ENCODE data around the gene LYPD4. TPM values are rescaled to one million over a fixed set of nuclear protein-coding genes. Genes with fewer than 3 reads are reported as not detected.

Gene LYPD4
- total RNA-seq, 1 donor from 2014 or later, result not detected

DNA sequence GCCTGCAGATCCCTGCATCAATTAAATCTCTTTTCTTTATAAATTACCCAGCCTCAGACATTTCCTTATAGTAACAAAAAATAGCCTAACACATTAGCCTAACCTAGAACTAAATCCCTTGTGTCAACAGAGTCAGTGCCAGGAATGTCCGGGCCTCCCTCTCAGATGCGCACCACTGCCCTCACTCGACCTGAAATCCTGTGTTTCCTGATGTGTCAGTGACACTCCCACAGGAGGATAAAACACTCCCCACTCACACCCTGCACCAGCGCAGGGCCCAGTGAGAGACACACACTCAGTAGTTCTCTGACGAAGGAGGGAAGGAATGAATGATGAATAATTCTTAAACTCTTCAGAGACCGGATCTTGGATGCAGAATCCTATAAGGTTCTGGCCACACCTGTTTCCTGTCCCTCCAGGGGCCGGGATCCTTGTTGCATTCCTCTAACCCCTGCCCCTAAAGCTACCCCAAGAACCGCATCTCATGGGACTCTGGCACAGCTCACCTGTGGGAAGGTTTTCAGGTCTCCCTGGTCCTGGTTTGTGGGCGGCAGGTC is 45.0 kb downstream of the LYPD4 start:
- H3K27ac Mint-ChIP-seq, result no peak overlapping the region
- no peaks in the 10 kb centered on the region for H3K9me3 ChIP-seq (ENCODE audit: low read depth)
- no peaks in the 10 kb centered on the region for H3K9me3 Mint-ChIP-seq

DNA sequence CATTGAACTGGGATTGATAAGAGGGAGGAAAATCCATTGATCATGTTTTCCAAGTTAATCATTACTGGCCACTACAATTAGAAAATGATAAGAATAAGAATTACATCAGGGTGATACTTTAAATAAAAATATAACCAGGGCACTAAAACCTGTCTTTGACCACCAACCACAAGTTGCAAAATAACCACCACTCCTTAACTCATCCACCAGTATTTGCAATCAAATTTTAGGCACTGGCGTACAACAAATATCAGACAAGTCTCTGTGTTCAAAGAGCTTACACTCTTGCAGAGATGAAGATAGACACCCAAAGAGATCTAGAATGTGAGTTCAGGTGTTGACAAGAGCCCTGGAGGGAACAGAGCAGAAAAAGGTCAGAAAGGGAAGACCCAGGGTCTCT is 47.6 kb downstream of the LYPD4 start:
- no peak overlapping the region for H3K27ac Mint-ChIP-seq
- no peaks in the 10 kb centered on the region for H3K36me3 Mint-ChIP-seq
- Histone ChIP-seq H3F3A (ENCODE audit: low read depth) (no peaks in the 10 kb centered on the region), H3K27me3 (peaks cover 11% of the 10 kb centered on the region), H3K4me1 (no peaks in the 10 kb centered on the region), H3K4me3 (no peak overlapping the region), H4K20me1 (ENCODE audit: low read depth) (no peaks in the 10 kb centered on the region), H3K9me3 (ENCODE audit: low read depth) (no peaks in the 10 kb centered on the region), H2AFZ (replicated peaks) (no peak overlapping the region), H3K9ac (no peak overlapping the region), H3K4me2 (no peak overlapping the region), H3K79me2 (ENCODE audit: low read depth) (no peaks in the 10 kb centered on the region), H3K36me3 (no peaks in the 10 kb centered on the region), H3K27ac (no peak overlapping the region)
- H3K4me3 Mint-ChIP-seq, result no peak overlapping the region
- H3K9me3 Mint-ChIP-seq, result no peaks in the 10 kb centered on the region
- TF ChIP-seq EZH2phosphoT487 (IDR thresholded peaks at IDR 0.05) (no peak), EZH2 (IDR thresholded peaks at IDR 0.05) (no peak)
- TF ChIP-seq, protein P1, sequence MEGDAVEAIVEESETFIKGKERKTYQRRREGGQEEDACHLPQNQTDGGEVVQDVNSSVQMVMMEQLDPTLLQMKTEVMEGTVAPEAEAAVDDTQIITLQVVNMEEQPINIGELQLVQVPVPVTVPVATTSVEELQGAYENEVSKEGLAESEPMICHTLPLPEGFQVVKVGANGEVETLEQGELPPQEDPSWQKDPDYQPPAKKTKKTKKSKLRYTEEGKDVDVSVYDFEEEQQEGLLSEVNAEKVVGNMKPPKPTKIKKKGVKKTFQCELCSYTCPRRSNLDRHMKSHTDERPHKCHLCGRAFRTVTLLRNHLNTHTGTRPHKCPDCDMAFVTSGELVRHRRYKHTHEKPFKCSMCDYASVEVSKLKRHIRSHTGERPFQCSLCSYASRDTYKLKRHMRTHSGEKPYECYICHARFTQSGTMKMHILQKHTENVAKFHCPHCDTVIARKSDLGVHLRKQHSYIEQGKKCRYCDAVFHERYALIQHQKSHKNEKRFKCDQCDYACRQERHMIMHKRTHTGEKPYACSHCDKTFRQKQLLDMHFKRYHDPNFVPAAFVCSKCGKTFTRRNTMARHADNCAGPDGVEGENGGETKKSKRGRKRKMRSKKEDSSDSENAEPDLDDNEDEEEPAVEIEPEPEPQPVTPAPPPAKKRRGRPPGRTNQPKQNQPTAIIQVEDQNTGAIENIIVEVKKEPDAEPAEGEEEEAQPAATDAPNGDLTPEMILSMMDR (IDR thresholded peaks at IDR 0.05), result no peak
- DNase-seq (ENCODE audit: low spot score), result no peak
- no peaks in the 10 kb centered on the region for H3K4me1 Mint-ChIP-seq
- H3K27me3 Mint-ChIP-seq (ENCODE audit: insufficient read depth, low read depth), result peaks cover 2% of the 10 kb centered on the region

More for the DNA sequence above, 45.0 kb downstream of the LYPD4 start:
- no peak for DNase-seq (ENCODE audit: low spot score)
- Histone ChIP-seq H3K9ac (no peak overlapping the region), H3K4me1 (no peaks in the 10 kb centered on the region), H3K4me3 (no peak overlapping the region), H3K36me3 (no peaks in the 10 kb centered on the region), H4K20me1 (ENCODE audit: low read depth) (no peaks in the 10 kb centered on the region), H3K27me3 (no peaks in the 10 kb centered on the region), H2AFZ (replicated peaks) (no peak overlapping the region), H3K27ac (no peak overlapping the region), H3F3A (ENCODE audit: low read depth) (peaks cover 6% of the 10 kb centered on the region), H3K79me2 (ENCODE audit: low read depth) (no peaks in the 10 kb centered on the region), H3K4me2 (no peak overlapping the region)
- H3K4me3 Mint-ChIP-seq, result no peak overlapping the region
- peaks cover 4% of the 10 kb centered on the region for H3K27me3 Mint-ChIP-seq (ENCODE audit: insufficient read depth, low read depth)
- no peaks in the 10 kb centered on the region for H3K36me3 Mint-ChIP-seq
- peaks cover 8% of the 10 kb centered on the region for H3K4me1 Mint-ChIP-seq
- no peak for TF ChIP-seq EZH2phosphoT487 (IDR thresholded peaks at IDR 0.05)
- TF ChIP-seq, protein P1 (IDR thresholded peaks at IDR 0.05), result no peak
- TF ChIP-seq EZH2 (IDR thresholded peaks at IDR 0.05), result no peak

DNA sequence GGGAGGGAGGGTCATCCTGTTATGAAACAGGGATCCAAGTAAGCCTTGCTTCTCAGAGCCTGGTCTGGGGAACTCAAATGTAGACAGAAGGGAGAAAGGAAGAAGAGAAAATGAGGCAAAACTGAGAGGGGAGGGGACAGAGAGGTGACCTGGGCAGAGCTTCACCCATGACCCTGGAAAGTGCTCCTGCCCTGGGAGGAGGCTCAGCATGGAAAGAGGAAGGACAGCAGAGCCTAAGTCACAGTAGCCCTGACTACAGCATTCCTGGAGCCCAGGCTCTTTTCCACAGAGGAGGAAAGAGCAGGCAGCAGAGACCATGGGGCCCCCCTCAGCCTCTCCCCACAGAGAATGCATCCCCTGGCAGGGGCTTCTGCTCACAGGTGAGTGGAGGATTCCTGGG is 48.1 kb downstream of the LYPD4 start, which contains the start of gene CEACAM3:
Gene CEACAM3, plus strand, starts transcription at position 226 of the 400 bp plus-strand sequence. Its CDS starts 91 bp downstream, at position 317.
- no peaks in the 10 kb centered on the region for H3K9me3 ChIP-seq (ENCODE audit: low read depth)

More for the DNA sequence above, 48.1 kb downstream of the LYPD4 start, which contains the start of gene CEACAM3:
- no peak for TF ChIP-seq EZH2 (IDR thresholded peaks at IDR 0.05)
- TF ChIP-seq, protein P1 (IDR thresholded peaks at IDR 0.05), result no peak
- no peak for DNase-seq (ENCODE audit: low spot score)
- H3F3A ChIP-seq (ENCODE audit: low read depth), result no peaks in the 10 kb centered on the region
- H3K27ac Mint-ChIP-seq, result no peak within 1 kb of the TSS
- no peaks in the 10 kb centered on the region for H3K4me1 Mint-ChIP-seq
- H3K36me3 ChIP-seq, result no peaks in the 10 kb centered on the region
- peaks cover 2% of the 10 kb centered on the region for H3K27me3 Mint-ChIP-seq (ENCODE audit: insufficient read depth, low read depth)
- no peak within 1 kb of the TSS for H2AFZ ChIP-seq (replicated peaks)
- no peak within 1 kb of the TSS for H3K4me3 Mint-ChIP-seq
- no peaks in the 10 kb centered on the region for H4K20me1 ChIP-seq (ENCODE audit: low read depth)
- no peak within 1 kb of the TSS for H3K27ac ChIP-seq
- H3K4me2 ChIP-seq, result no peak within 1 kb of the TSS
- H3K9ac ChIP-seq, result no peak within 1 kb of the TSS
- no peaks in the 10 kb centered on the region for H3K36me3 Mint-ChIP-seq
- no peaks in the 10 kb centered on the region for H3K79me2 ChIP-seq (ENCODE audit: low read depth)
- H3K9me3 Mint-ChIP-seq, result no peaks in the 10 kb centered on the region
- H3K4me1 ChIP-seq, result no peaks in the 10 kb centered on the region
- no peak within 1 kb of the TSS for H3K4me3 ChIP-seq
- peaks cover 16% of the 10 kb centered on the region for H3K27me3 ChIP-seq
